Measurements from ENCODE around the gene PRKN. TPM values are rescaled to one million over a fixed set of nuclear protein-coding genes. Genes with fewer than 3 reads are reported as not detected.

PRKN gene
- total and polyA plus RNA-seq, 4 experiments from 2014 or later, result 0.50 to 5.3 (median 2.9) TPM

DNA sequence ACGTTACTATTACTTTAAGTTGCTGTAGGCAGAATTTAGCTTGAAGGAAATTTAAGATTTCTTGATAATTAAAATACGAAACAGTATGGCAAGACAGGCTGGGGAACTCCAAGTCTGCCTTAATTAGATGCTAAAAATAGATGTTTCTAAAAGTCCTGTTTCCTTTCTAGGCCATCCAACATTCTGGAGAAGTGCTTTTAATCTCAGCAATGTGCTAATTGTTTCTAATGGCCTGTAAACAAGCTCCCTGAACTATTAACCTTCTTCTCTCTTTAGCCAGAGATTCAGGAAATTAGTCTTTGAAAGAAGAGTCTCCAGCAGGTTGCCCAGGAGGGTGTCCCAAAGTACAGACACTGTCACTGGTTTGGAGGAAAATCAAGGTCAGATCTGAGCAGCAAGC is 776.4 kb downstream of the PRKN start:
- CTCF ChIA-PET (ENCODE audit: partially characterized antibody), result no interaction called here

DNA sequence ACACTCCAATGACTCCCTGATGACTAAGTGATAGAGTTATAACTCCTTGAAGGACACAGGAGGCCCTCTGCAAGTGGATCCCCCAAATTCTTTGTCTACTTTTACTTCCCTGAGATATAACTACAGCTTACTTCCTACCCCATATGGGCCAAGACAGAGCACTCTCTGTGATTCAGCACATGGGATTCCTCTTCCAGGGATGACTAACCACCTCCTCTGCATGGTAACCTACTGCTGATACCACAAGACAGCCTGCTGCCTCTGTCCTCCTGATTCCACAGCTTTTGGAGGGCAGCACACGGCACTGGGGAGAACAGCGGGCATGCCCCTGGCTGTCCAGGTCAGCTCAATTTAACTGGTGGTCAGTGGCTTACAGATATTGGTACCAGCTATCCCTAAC is 778.0 kb downstream of the PRKN start:
- no peaks in the 10 kb centered on the region for H3K36me3 Mint-ChIP-seq
- H3K4me1 ChIP-seq (ENCODE audit: insufficient read depth, low read length), result no peaks in the 10 kb centered on the region
- POLR2A ChIA-PET (ENCODE audit: partially characterized antibody), result no interaction called here
- H3K36me3 ChIP-seq (ENCODE audit: insufficient read depth, low read length), result no peaks in the 10 kb centered on the region
- no peak overlapping the region for H3K4me3 Mint-ChIP-seq
- intact Hi-C loops (cut with micrococcal nuclease), result no loop called here
- no peaks in the 10 kb centered on the region for H3K4me1 Mint-ChIP-seq
- H3K9me3 ChIP-seq (ENCODE audit: control insufficient read depth in 1 of 2, low read length in 2 of 2), result no peaks in the 10 kb centered on the region
- H3K9me3 Mint-ChIP-seq, result peaks cover 0 to 5% (median 0%) of the 10 kb centered on the region in 8 donors
- CTCF ChIA-PET (ENCODE audit: partially characterized antibody), result no interaction called here
- no peaks in the 10 kb centered on the region for H3K27me3 Mint-ChIP-seq
- H3K27me3 ChIP-seq (ENCODE audit: insufficient read depth, low read length), result no peaks in the 10 kb centered on the region
- H3K27ac Mint-ChIP-seq, result no peak overlapping the region
- DNase-seq, result no peak
- H3K4me3 ChIP-seq (ENCODE audit: low read length in 2 of 2), result no peak overlapping the region
- H3K27ac ChIP-seq (ENCODE audit: low read depth, low read length), result no peak overlapping the region

More for the DNA sequence above, 776.4 kb downstream of the PRKN start:
- Histone ChIP-seq H3K9me3 (ENCODE audit: control insufficient read depth in 1 of 2, low read length in 2 of 2) (no peaks in the 10 kb centered on the region), H3K27me3 (ENCODE audit: insufficient read depth, low read length) (no peaks in the 10 kb centered on the region), H3K4me3 (ENCODE audit: low read length in 2 of 2) (no peak overlapping the region), H3K36me3 (ENCODE audit: insufficient read depth, low read length) (no peaks in the 10 kb centered on the region), H3K4me1 (ENCODE audit: insufficient read depth, low read length) (no peaks in the 10 kb centered on the region), H3K27ac (ENCODE audit: low read depth, low read length) (no peak overlapping the region)
- H3K4me1 Mint-ChIP-seq, result no peaks in the 10 kb centered on the region
- intact Hi-C loops (cut with micrococcal nuclease), result no loop called here
- no peaks in the 10 kb centered on the region for H3K27me3 Mint-ChIP-seq
- no peak overlapping the region for H3K27ac Mint-ChIP-seq
- DNase-seq, result no peak
- no peaks in the 10 kb centered on the region for H3K36me3 Mint-ChIP-seq
- peaks cover 0 to 5% (median 0%) of the 10 kb centered on the region in 8 donors for H3K9me3 Mint-ChIP-seq
- POLR2A ChIA-PET (ENCODE audit: partially characterized antibody), result no interaction called here
- no peak overlapping the region for H3K4me3 Mint-ChIP-seq

DNA sequence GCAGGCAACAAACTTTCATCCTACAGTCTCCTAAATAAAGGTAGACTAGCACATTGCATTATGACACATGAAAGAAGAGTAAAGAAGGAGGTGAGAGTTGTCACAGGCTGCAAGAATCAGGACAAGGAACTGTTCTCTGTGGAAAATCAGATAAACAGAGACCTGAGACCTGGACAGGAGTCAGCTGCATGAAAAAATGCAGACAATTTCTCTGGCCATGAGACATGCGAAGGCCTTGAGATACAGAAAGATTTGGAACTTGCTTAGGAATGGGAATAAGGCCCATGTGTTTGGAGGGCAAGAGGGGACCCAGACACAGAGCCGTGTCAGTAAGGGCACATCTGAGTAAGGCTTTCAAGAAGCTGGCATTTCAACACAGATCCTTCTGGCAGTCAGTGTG is 779.1 kb downstream of the PRKN start:
- intact Hi-C loops (cut with micrococcal nuclease), result no loop called here
- Mint-ChIP-seq H3K4me3 (no peak overlapping the region), H3K9me3 (peaks cover 0 to 5% (median 0%) of the 10 kb centered on the region in 8 donors), H3K27ac (no peak overlapping the region), H3K4me1 (no peaks in the 10 kb centered on the region), H3K36me3 (no peaks in the 10 kb centered on the region), H3K27me3 (no peaks in the 10 kb centered on the region)
- no peak overlapping the region for H3K27ac ChIP-seq (ENCODE audit: low read depth, low read length)
- no peaks in the 10 kb centered on the region for H3K9me3 ChIP-seq (ENCODE audit: control insufficient read depth in 1 of 2, low read length in 2 of 2)
- ChIA-PET CTCF (ENCODE audit: partially characterized antibody) (no interaction called here), POLR2A (ENCODE audit: partially characterized antibody) (no interaction called here)
- no peaks in the 10 kb centered on the region for H3K36me3 ChIP-seq (ENCODE audit: insufficient read depth, low read length)
- H3K4me1 ChIP-seq (ENCODE audit: insufficient read depth, low read length), result no peaks in the 10 kb centered on the region
- no peaks in the 10 kb centered on the region for H3K27me3 ChIP-seq (ENCODE audit: insufficient read depth, low read length)
- H3K4me3 ChIP-seq (ENCODE audit: low read length in 2 of 2), result no peak overlapping the region
- DNase-seq, result no peak

DNA sequence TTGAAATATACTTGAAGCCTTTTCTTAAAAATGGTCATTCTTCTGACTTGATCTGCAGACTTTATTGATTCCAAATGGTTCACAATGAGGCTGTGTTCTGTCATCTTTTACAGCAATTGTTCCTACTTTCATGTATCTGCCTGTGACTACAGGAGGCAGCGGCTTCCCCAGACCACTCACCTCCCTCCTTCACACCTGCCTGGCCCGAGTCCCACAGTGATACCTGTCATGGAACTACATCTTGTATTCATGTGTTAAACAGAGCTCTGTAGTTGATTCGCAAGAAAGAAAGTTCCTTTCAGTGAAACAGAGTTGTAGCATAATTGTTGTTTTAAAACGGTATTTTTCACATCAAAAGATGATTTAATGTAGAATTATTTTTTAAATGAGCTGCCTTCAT is 780.2 kb downstream of the PRKN start:
- POLR2A ChIA-PET (ENCODE audit: partially characterized antibody), result no interaction called here
- Mint-ChIP-seq H3K4me1 (no peaks in the 10 kb centered on the region), H3K4me3 (no peak overlapping the region), H3K36me3 (no peaks in the 10 kb centered on the region), H3K9me3 (peaks cover 0 to 5% (median 0%) of the 10 kb centered on the region in 8 donors), H3K27ac (no peak overlapping the region), H3K27me3 (no peaks in the 10 kb centered on the region)
- H3K9me3 ChIP-seq (ENCODE audit: control insufficient read depth in 1 of 2, low read length in 2 of 2), result no peaks in the 10 kb centered on the region
- no peak for DNase-seq
- intact Hi-C loops (cut with micrococcal nuclease), result no loop called here
- CTCF ChIA-PET (ENCODE audit: partially characterized antibody), result no interaction called here
- no peak overlapping the region for H3K4me3 ChIP-seq (ENCODE audit: low read length in 2 of 2)
- no peak overlapping the region for H3K27ac ChIP-seq (ENCODE audit: low read depth, low read length)
- no peaks in the 10 kb centered on the region for H3K4me1 ChIP-seq (ENCODE audit: insufficient read depth, low read length)
- H3K27me3 ChIP-seq (ENCODE audit: insufficient read depth, low read length), result no peaks in the 10 kb centered on the region
- no peaks in the 10 kb centered on the region for H3K36me3 ChIP-seq (ENCODE audit: insufficient read depth, low read length)

DNA sequence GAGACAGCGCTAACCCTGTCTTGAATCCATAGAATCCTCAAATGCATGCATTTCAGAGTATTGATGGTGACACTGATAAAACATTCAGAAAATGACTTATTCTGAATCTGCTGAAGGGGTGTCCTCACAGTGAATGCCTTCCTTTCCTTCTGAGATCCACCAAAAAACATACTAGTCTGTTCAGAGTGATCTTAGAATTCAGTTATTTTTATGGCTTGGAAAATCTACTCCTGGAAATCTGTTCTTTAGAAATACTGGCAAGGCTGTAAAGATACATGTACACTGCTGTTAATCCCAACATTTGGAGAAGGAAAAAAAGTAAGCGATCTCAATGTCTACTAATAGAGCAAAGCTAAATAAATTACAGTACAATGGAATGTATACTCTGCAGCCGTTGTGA is 781.1 kb downstream of the PRKN start:
- Mint-ChIP-seq H3K4me3 (no peak overlapping the region), H3K36me3 (no peaks in the 10 kb centered on the region), H3K27ac (no peak overlapping the region), H3K27me3 (no peaks in the 10 kb centered on the region), H3K4me1 (no peaks in the 10 kb centered on the region), H3K9me3 (peaks cover 0 to 5% (median 0%) of the 10 kb centered on the region in 8 donors)
- Histone ChIP-seq H3K36me3 (ENCODE audit: insufficient read depth, low read length) (no peaks in the 10 kb centered on the region), H3K27ac (ENCODE audit: low read depth, low read length) (no peak overlapping the region), H3K4me1 (ENCODE audit: insufficient read depth, low read length) (no peaks in the 10 kb centered on the region), H3K27me3 (ENCODE audit: insufficient read depth, low read length) (no peaks in the 10 kb centered on the region), H3K9me3 (ENCODE audit: control insufficient read depth in 1 of 2, low read length in 2 of 2) (no peaks in the 10 kb centered on the region), H3K4me3 (ENCODE audit: low read length in 2 of 2) (no peak overlapping the region)
- no peak for DNase-seq
- POLR2A ChIA-PET (ENCODE audit: partially characterized antibody), result no interaction called here
- intact Hi-C loops (cut with micrococcal nuclease), result no loop called here
- CTCF ChIA-PET (ENCODE audit: partially characterized antibody), result no interaction called here

DNA sequence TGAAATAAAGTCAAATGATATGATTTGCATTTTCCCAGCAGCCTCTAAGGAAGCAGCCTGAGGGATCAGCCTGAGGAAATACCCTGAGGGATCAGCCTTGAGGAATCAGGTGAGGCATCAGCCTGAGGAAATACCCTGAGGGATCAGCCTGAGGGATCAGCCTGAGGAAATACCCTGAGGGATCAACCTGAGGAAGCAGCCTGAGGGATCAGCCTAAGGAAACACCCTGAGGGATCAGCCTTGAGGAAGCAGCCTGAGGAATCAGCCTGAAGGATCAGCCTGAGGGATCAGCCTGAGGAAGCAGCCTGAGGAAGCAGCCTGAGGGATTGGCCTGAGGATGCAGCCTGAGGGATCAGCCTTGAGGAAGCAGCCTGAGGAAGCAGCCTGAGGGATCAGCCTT is 784.0 kb downstream of the PRKN start:
- ChIA-PET POLR2A (ENCODE audit: partially characterized antibody) (no interaction called here), CTCF (ENCODE audit: partially characterized antibody) (no interaction called here)
- Mint-ChIP-seq H3K36me3 (no peaks in the 10 kb centered on the region), H3K9me3 (no peaks in the 10 kb centered on the region), H3K4me3 (no peak overlapping the region), H3K4me1 (no peaks in the 10 kb centered on the region), H3K27me3 (no peaks in the 10 kb centered on the region), H3K27ac (no peak overlapping the region)
- intact Hi-C loops (cut with micrococcal nuclease), result no loop called here
- H3K9me3 ChIP-seq (ENCODE audit: control insufficient read depth in 1 of 2, low read length in 2 of 2), result no peaks in the 10 kb centered on the region
- no peak overlapping the region for H3K27ac ChIP-seq (ENCODE audit: low read depth, low read length)
- H3K4me3 ChIP-seq (ENCODE audit: low read length in 2 of 2), result no peak overlapping the region
- H3K4me1 ChIP-seq (ENCODE audit: insufficient read depth, low read length), result no peaks in the 10 kb centered on the region
- DNase-seq, result no peak
- H3K36me3 ChIP-seq (ENCODE audit: insufficient read depth, low read length), result no peaks in the 10 kb centered on the region
- no peaks in the 10 kb centered on the region for H3K27me3 ChIP-seq (ENCODE audit: insufficient read depth, low read length)

DNA sequence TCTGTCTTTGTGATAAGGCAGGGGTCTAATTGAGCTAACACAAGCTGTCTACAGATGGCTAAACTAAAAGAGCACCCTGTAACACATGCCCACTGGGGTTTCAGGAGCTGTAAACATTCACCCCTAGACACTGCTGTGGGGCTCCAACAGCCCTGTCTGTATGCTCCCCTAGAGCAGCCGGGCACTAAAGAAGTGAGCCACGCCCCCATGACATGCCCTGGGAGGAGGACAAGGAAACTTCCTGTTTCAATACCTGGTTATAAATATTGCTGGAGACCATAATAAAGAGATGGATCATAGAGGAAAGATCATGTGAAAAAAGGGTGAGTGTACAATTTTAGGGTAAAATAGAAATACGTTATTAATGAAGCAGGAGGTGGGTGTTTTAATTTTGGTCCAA is 786.0 kb downstream of the PRKN start:
- ChIA-PET POLR2A (ENCODE audit: partially characterized antibody) (no interaction called here), CTCF (ENCODE audit: partially characterized antibody) (no interaction called here)
- H3K4me1 ChIP-seq (ENCODE audit: insufficient read depth, low read length), result no peaks in the 10 kb centered on the region
- no peak overlapping the region for H3K4me3 ChIP-seq (ENCODE audit: low read length in 2 of 2)
- no peak overlapping the region for H3K27ac ChIP-seq (ENCODE audit: low read depth, low read length)
- H3K27ac Mint-ChIP-seq, result no peak overlapping the region
- no peaks in the 10 kb centered on the region for H3K9me3 ChIP-seq (ENCODE audit: control insufficient read depth in 1 of 2, low read length in 2 of 2)
- no peaks in the 10 kb centered on the region for H3K27me3 Mint-ChIP-seq
- intact Hi-C loops (cut with micrococcal nuclease), result no loop called here
- H3K9me3 Mint-ChIP-seq, result peaks cover 0 to 5% (median 0%) of the 10 kb centered on the region in 8 donors
- H3K27me3 ChIP-seq (ENCODE audit: insufficient read depth, low read length), result no peaks in the 10 kb centered on the region
- no peaks in the 10 kb centered on the region for H3K4me1 Mint-ChIP-seq
- H3K4me3 Mint-ChIP-seq, result no peak overlapping the region
- no peaks in the 10 kb centered on the region for H3K36me3 Mint-ChIP-seq
- H3K36me3 ChIP-seq (ENCODE audit: insufficient read depth, low read length), result no peaks in the 10 kb centered on the region
- DNase-seq, result no peak

DNA sequence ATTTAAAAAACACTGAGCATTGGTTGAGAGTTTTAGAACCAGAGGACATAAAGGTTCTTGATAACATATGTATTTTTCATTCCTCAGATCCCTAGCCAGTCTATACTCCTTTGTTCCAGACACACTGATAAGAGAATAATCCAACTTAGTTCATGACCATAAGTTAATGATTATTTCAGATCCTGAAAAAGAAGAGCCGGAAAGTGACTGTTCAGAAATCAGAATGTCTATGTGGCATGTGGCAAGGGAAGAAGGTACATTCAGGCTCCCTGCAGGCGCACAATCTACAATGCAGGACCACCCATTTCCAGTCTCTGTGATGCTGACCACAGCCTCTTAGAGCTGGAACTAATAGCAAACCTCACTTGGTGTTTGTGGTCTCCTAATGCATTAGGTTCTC is 787.0 kb downstream of the PRKN start:
- Histone ChIP-seq H3K27me3 (ENCODE audit: insufficient read depth, low read length) (no peaks in the 10 kb centered on the region), H3K4me3 (ENCODE audit: low read length in 2 of 2) (no peak overlapping the region), H3K36me3 (ENCODE audit: insufficient read depth, low read length) (no peaks in the 10 kb centered on the region), H3K4me1 (ENCODE audit: insufficient read depth, low read length) (no peaks in the 10 kb centered on the region), H3K27ac (ENCODE audit: low read depth, low read length) (no peak overlapping the region), H3K9me3 (ENCODE audit: control insufficient read depth in 1 of 2, low read length in 2 of 2) (no peaks in the 10 kb centered on the region)
- H3K9me3 Mint-ChIP-seq, result peaks cover 0 to 6% (median 0%) of the 10 kb centered on the region in 8 donors
- H3K4me1 Mint-ChIP-seq, result no peaks in the 10 kb centered on the region
- no peak overlapping the region for H3K4me3 Mint-ChIP-seq
- intact Hi-C loops (cut with micrococcal nuclease), result no loop called here
- no peak overlapping the region for H3K27ac Mint-ChIP-seq
- H3K27me3 Mint-ChIP-seq, result no peaks in the 10 kb centered on the region
- ChIA-PET CTCF (ENCODE audit: partially characterized antibody) (no interaction called here), POLR2A (ENCODE audit: partially characterized antibody) (no interaction called here)
- no peak for DNase-seq
- H3K36me3 Mint-ChIP-seq, result no peaks in the 10 kb centered on the region
